ENCODE data around the gene SPINDOC. TPM values are rescaled to one million over a fixed set of nuclear protein-coding genes. Genes with fewer than 3 reads are reported as not detected.

The SPINDOC gene
- total RNA-seq, 1 experiment from 2014 or later = 49.7 TPM

DNA sequence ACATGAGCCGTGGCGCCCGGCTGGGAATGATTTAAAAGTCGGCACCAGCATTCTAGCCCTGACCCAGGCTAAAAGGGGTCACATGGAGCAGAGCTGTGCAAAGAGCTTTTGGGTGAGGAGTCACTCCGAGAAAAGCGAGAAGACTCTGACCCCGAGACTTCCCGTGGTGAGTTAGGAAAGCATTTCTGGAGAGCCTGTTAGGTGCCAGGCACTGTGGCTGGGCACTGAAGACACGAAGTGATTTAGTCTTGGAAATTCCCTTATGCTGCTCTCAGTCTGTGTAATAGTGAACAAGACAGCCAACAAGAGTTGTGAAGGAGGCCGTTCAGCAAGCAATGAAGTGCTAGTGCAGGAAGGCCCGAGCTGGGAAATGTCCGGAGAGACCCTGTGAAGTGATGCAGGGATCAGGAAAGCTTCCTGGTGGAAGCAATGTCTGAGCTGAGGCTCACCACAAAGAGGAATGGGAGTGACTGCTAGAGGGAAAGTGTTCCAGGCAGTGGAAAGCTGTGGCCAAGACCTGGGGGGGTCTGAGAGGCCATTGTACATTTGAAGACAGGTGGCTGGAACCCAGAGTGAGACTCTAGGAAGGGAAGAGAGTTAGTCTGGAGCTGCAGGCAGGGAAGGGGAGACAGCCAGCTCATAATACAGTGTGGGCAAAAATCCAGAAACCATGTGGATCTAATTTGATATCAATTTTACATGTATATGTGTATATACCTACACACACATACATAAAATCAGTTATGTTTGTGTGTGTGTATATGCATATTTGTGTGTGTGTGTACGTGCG, 57.3 kb downstream of the SPINDOC start:
- ChIA-PET CTCF (interaction anchor here (0.6 kb wide), 1 partner anchor 249 kb away, joined by 3 read pairs; no protein-coding TSS in a partner anchor), POLR2A (ENCODE audit: unreplicated experiment) (no interaction called here)
- H3K9me2 ChIP-seq (ENCODE audit: insufficient read depth) = no peaks in the 10 kb centered on the region
- 0 out of 2 replicates have a peak overlapping the region, but pooled peaks have one; percentile 16 for H3K27ac ChIP-seq
- peaks cover 83% of the 10 kb centered on the region for H3K4me1 ChIP-seq (replicated peaks; ENCODE audit: insufficient read depth)
- intact Hi-C loops (cut with micrococcal nuclease; ENCODE audit: unreplicated experiment) = loop anchor here (5.0 kb wide), 1 partner anchor 47 kb away; the partner anchor contains the start of gene RCOR2
- no peak overlapping the region for H3K4me3 ChIP-seq
- BruUV-seq (replicated peaks) = no TSS peak
- no peaks in the 10 kb centered on the region for H3K9me3 ChIP-seq (ENCODE audit: insufficient read depth, low read depth)
- TF ChIP-seq, protein P1, sequence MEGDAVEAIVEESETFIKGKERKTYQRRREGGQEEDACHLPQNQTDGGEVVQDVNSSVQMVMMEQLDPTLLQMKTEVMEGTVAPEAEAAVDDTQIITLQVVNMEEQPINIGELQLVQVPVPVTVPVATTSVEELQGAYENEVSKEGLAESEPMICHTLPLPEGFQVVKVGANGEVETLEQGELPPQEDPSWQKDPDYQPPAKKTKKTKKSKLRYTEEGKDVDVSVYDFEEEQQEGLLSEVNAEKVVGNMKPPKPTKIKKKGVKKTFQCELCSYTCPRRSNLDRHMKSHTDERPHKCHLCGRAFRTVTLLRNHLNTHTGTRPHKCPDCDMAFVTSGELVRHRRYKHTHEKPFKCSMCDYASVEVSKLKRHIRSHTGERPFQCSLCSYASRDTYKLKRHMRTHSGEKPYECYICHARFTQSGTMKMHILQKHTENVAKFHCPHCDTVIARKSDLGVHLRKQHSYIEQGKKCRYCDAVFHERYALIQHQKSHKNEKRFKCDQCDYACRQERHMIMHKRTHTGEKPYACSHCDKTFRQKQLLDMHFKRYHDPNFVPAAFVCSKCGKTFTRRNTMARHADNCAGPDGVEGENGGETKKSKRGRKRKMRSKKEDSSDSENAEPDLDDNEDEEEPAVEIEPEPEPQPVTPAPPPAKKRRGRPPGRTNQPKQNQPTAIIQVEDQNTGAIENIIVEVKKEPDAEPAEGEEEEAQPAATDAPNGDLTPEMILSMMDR (conservative IDR thresholded peaks at IDR 0.05) = no peak
- no peak for TF ChIP-seq EZH2 (IDR thresholded peaks at IDR 0.05; ENCODE audit: low read depth)
- H3K79me2 ChIP-seq (ENCODE audit: low read depth) = peaks cover 82% of the 10 kb centered on the region
- H2AFZ ChIP-seq = no peak overlapping the region
- H4K20me1 ChIP-seq (ENCODE audit: insufficient read depth) = peaks cover 74% of the 10 kb centered on the region
- DNase-seq = no peak
- peaks cover 46% of the 10 kb centered on the region for H3F3A ChIP-seq (ENCODE audit: insufficient read depth, low read depth)
- H3K4me2 ChIP-seq = no peak overlapping the region
- no peaks in the 10 kb centered on the region; the same call in 1 of the 2 replicates for H3K36me3 ChIP-seq (ENCODE audit: low read depth)
- no peaks in the 10 kb centered on the region for H3K27me3 ChIP-seq (ENCODE audit: insufficient read depth, low read depth)

DNA sequence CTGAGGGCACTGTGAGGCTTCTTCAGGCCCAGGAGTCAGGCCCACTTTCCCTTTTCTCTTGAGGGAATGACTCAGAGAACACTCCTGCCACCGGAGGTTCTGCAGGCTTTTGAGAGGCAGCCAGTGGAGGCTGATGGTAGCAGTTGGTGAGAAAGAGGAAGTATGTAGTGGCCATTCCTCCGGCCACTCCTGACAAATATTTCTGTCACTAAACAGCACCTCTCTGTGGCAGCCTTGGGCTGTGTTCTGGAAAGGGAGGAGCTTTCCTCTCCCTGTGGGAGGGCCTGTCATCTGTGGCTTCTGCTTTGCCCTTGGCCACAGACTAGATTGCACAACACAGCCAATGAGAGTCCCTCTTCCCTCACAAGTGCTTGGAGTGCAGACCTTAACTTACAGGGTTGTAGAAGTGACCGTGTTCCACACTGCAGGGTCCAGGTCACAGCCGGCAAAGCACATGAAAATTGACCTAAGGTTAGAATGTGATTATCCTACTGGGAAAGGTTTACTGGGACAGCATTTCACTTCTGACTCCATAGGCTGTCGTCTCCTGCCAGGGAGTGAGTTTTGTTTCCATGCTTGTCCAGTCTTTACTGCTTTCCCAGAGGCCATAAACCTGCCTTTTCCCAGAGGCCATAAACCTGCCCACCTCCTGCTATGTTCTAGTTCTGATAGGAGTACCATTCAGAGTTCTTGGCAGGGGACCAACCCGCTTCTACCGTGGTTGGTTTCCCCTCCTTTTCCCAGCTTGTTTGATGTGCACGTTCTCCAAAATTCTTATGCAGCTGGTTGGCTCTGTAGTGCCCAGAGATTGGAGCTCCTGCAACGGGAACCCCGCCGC, 58.9 kb downstream of the SPINDOC start:
- peak overlapping the region; percentile 60 for H3K4me2 ChIP-seq
- H3K4me1 ChIP-seq (replicated peaks; ENCODE audit: insufficient read depth) = peaks cover 66% of the 10 kb centered on the region
- DNase-seq = peak; percentile 93 to 99
- H3K4me3 ChIP-seq = peak overlapping the region; percentile 23; the same call in 1 of the 2 replicates
- H4K20me1 ChIP-seq (ENCODE audit: insufficient read depth) = peaks cover 74% of the 10 kb centered on the region
- no TSS peak for BruUV-seq (replicated peaks)
- ChIA-PET CTCF (interaction anchor here (0.5 to 1.6 kb wide), 10 partner anchors 16 to 156 kb away, joined by 3 to 12 read pairs (median 4); partner anchors contain the start of gene MARK2), POLR2A (ENCODE audit: unreplicated experiment) (interaction anchor here (0.6 kb wide), 1 partner anchor 107 kb away, joined by 3 read pairs; no protein-coding TSS in a partner anchor)
- no peaks in the 10 kb centered on the region for H3K9me3 ChIP-seq (ENCODE audit: insufficient read depth, low read depth)
- intact Hi-C loops (cut with micrococcal nuclease; ENCODE audit: unreplicated experiment) = loop anchor here (1.0 to 5.0 kb wide), 7 partner anchors 16 to 104 kb away; partner anchors contain the start of genes NAA40, RCOR2 and ZFTA
- TF ChIP-seq, protein P1 (conservative IDR thresholded peaks at IDR 0.05) = peak; percentile 62
- TF ChIP-seq EZH2 (IDR thresholded peaks at IDR 0.05; ENCODE audit: low read depth) = no peak
- no peaks in the 10 kb centered on the region; the same call in 1 of the 2 replicates for H3K36me3 ChIP-seq (ENCODE audit: low read depth)
- H2AFZ ChIP-seq = no peak overlapping the region
- peaks cover 84% of the 10 kb centered on the region for H3K79me2 ChIP-seq (ENCODE audit: low read depth)
- peak overlapping the region; percentile 39 for H3K27ac ChIP-seq
- H3F3A ChIP-seq (ENCODE audit: insufficient read depth, low read depth) = peaks cover 44% of the 10 kb centered on the region; the same call in 1 of the 2 replicates
- no peaks in the 10 kb centered on the region for H3K9me2 ChIP-seq (ENCODE audit: insufficient read depth)
- H3K27me3 ChIP-seq (ENCODE audit: insufficient read depth, low read depth) = no peaks in the 10 kb centered on the region

DNA sequence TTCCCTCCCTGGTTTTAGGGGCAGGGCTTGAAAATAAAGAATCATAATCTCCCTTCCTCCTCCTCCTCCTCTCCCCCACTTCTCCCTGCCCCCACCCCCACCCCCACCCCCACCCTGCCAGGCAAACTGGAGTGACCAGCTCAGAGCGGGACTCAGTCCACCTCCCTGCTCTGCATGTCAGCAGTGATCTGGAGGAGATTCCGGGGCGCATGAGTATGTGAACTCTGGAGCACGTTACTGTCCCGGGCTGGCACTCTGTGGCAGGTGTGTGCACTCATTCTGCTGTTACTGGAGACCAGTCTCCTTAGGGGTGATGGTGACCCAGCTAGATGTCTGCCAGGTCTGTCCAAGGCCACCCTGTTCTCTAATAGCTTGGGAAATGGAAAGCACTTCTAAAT, 59.5 kb downstream of the SPINDOC start:
- Histone ChIP-seq H3K4me2 (peak overlapping the region; percentile 65), H2AFZ (no peak overlapping the region), H3K4me1 (replicated peaks; ENCODE audit: insufficient read depth) (peaks cover 62% of the 10 kb centered on the region), H3K79me2 (ENCODE audit: low read depth) (peaks cover 84% of the 10 kb centered on the region), H3K4me3 (no peak overlapping the region), H3K9me3 (ENCODE audit: insufficient read depth, low read depth) (no peaks in the 10 kb centered on the region), H3K27ac (peak overlapping the region; percentile 39), H4K20me1 (ENCODE audit: insufficient read depth) (peaks cover 73% of the 10 kb centered on the region), H3K9me2 (ENCODE audit: insufficient read depth) (no peaks in the 10 kb centered on the region), H3K27me3 (ENCODE audit: insufficient read depth, low read depth) (no peaks in the 10 kb centered on the region), H3F3A (ENCODE audit: insufficient read depth, low read depth) (peaks cover 46% of the 10 kb centered on the region; the same call in 1 of the 2 replicates), H3K36me3 (ENCODE audit: low read depth) (no peaks in the 10 kb centered on the region; the same call in 1 of the 2 replicates)
- intact Hi-C loops (cut with micrococcal nuclease; ENCODE audit: unreplicated experiment) = loop anchor here (1.0 to 5.0 kb wide), 7 partner anchors 16 to 104 kb away; partner anchors contain the start of genes NAA40, RCOR2 and ZFTA
- BruUV-seq (replicated peaks) = no TSS peak
- CTCF ChIA-PET = interaction anchor here (0.7 to 1.6 kb wide), 7 partner anchors 16 to 73 kb away, joined by 3 to 12 read pairs (median 5); partner anchors contain the start of gene MARK2
- POLR2A ChIA-PET (ENCODE audit: unreplicated experiment) = interaction anchor here (0.5 to 0.6 kb wide), 2 partner anchors 28 to 106 kb away, joined by 3 read pairs; no protein-coding TSS in a partner anchor
- peak in 1 of 2 experiments; percentile 42 for DNase-seq
- no peak for TF ChIP-seq EZH2 (IDR thresholded peaks at IDR 0.05; ENCODE audit: low read depth)
- TF ChIP-seq, protein P1 (conservative IDR thresholded peaks at IDR 0.05) = no peak
